Tongue (tissue), 2 donors: ENCODE data around the gene FOXL2NB. TPM values are rescaled to one million over a fixed set of nuclear protein-coding genes. Genes with fewer than 3 reads are reported as not detected.

Source experiments
- DNase-seq: peaks from one replicate; pipeline ENCODE4 v3.0.0-alpha.2; 2015
- total RNA-seq: library from RNA; depleted of rRNA; stranded (reverse); fragments of >200 nt; gene quantifications from one replicate; pipeline ENCODE4 v1.2.3, GENCODE V29; 2014

Gene FOXL2NB
- total RNA-seq, 1 donor from 2014 or later: not detected

DNA sequence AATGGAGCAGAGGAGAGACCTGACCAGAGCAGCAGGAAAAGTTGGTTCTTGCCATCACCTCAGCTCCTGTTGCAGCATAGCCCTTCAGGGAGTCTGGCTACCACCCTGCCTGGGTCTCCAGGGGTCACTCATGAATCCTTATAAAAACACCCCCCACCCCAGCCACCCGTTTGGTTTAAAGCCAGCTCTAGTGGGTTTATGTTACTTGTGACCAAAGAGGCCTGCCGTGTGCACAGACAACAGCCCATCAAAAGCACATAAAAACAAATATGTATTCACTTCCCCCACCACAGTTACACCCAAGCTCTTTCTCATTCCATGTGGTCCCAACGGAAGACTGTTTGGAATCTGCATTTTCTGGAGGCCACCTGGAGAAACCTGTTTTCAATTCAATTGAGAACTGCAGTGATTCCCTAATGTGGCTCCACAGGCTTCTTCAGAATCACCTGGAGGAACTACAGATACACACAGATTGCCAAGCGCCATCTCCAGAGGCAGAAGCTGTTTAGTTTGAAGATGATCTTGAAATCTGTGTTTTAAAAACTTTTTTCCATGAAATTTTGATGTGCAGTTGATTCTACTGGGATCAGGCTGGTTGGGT is 13.8 kb upstream of the FOXL2NB start:
- DNase-seq: no peak

GRCh38 chr3:138933981-138934691 is 12.9 kb upstream of the FOXL2NB start:
- no peak for DNase-seq

- DNase-seq: no peak
Measured at GRCh38 chr3:138935505-138935862, 11.5 kb upstream of the FOXL2NB start.

DNA sequence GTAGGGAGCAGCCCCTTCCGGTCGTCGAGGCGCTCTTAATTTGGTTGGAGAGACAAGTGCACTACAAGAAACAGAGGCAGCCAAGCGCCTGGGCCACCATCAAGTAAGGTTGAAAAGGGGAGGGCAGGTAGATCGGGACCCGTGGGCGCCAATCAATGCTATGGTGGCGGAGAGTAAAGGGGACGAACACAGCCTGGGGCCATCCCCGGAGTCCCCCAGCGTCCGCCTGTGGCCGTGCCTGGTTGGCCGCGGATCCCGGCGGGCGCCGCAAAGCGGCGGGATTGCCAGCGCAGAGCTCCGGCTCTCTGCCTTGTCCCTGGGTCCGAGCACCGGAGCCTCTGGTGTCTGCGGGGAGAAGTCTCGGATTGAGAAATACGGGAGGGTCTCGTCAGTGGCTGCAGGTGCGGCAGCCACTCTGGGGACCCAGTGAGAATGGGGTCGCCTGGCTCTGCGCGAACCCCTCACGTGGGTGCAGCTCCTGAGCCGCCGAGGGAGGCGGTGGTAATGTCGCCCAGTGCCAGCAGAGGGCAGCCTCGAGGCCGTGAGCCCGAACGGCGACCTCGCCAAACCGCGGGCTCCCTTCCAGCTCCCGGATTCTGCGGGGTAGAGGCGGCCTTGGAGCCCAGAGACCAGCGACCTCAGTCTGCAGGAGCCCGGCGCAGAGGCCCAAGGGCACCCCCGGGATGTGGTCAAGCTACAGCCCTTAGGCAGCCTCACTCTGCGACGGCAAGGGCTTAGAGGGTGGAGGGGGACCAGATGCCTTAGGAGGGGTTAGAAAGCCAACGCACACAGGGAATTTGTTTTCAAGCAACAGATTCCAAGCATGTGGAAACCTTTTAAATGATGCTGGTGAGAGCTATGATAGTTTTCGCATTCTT is 10.9 kb upstream of the FOXL2NB start:
- peak; percentile 75 for DNase-seq

DNA sequence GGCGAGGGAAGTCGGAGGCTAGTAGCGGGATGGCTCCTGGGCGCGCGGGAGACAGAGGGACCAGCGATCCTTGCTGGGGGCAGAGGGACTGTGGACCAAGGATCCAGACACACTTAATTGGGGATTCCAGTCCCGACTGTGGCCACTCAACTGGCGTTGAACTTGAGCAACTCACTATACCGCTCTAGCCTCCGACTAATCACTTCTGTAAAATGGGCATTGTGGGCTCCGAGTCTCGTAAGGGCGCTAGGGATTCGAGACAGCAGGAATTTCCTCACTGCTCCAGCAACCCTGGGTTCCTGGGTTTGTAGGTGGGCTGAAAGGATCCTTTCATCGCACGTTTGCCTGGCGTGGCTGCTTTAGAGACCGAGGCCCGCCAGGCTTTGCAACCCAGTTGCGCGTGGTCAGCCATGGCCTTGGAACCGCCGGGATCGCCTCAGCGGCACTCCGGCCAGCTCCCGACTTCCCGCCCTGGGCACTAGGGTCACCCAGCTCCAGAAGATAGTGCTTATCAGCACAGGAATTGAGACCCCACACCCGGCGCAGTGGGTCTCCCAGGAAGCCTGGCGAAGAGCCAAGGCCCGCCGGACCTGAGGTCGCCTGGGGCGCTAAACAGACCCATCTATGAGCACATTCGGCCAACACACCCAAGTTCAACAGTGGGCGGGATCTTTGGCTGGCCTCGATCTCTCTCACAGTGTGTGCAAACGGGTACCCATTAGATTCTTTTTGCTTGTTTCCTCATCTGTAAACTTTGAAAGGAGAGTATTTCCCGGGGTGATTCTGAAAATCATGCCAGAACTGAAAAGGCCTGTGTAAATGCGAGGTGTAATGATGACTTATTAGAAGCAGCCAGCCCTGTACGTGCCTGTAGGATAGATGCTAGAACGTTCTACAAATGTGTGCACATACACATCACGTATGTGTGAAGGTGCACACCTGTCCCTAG is 10.0 kb upstream of the FOXL2NB start:
- no peak for DNase-seq

- no peak for DNase-seq
Measured at GRCh38 chr3:138937690-138938055, 9.3 kb upstream of the FOXL2NB start.

- DNase-seq: no peak
Measured at GRCh38 chr3:138938056-138938876, 8.8 kb upstream of the FOXL2NB start.

GRCh38 chr3:138938877-138939560 is 8.0 kb upstream of the FOXL2NB start:
- no peak for DNase-seq

- DNase-seq: no peak
Measured at GRCh38 chr3:138939561-138940241, 7.3 kb upstream of the FOXL2NB start.

DNA sequence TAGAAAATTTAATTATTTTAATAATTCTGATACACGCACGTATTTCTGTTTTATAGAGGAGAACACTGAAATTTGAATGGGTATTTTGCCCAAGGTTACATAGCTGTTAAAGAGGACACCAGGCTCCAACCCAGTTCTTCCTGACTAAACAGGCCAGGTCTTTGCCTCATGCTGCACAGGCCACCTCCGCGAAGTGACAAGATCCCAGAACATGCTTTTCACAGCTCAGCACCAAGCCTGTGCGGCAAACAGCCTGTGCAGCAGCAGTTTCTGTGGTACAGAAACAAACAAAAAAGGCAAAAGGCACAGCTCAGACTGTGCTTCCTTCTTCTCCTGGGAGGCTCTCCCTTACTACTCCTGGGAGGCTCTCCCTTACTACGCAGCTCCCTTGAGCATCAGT is 6.6 kb upstream of the FOXL2NB start:
- no peak for DNase-seq

GRCh38 chr3:138941259-138941885 is 5.6 kb upstream of the FOXL2NB start:
- DNase-seq: no peak

DNA sequence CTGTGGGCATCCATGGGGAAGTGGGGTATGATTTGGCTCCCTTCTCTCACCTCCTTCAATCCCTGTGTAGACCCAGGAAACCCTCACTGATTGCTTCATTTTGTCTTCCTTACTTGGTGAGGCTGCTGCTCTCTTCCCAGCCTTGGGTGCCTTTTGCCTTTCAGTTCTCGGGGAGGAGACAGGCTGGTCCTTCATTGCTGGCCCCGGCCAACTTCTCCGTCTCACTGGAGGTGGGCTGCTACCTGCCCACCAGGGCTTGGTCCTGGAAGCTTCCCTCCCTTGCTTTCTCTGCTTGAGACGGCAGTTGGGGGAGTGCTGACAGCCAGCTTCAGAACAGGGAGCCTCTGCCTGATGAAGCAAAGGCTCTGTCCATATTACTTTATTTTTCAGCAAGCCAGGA is 4.7 kb upstream of the FOXL2NB start:
- DNase-seq: no peak

GRCh38 chr3:138942861-138943623 is 4.0 kb upstream of the FOXL2NB start:
- peak; percentile 12 for DNase-seq

DNA sequence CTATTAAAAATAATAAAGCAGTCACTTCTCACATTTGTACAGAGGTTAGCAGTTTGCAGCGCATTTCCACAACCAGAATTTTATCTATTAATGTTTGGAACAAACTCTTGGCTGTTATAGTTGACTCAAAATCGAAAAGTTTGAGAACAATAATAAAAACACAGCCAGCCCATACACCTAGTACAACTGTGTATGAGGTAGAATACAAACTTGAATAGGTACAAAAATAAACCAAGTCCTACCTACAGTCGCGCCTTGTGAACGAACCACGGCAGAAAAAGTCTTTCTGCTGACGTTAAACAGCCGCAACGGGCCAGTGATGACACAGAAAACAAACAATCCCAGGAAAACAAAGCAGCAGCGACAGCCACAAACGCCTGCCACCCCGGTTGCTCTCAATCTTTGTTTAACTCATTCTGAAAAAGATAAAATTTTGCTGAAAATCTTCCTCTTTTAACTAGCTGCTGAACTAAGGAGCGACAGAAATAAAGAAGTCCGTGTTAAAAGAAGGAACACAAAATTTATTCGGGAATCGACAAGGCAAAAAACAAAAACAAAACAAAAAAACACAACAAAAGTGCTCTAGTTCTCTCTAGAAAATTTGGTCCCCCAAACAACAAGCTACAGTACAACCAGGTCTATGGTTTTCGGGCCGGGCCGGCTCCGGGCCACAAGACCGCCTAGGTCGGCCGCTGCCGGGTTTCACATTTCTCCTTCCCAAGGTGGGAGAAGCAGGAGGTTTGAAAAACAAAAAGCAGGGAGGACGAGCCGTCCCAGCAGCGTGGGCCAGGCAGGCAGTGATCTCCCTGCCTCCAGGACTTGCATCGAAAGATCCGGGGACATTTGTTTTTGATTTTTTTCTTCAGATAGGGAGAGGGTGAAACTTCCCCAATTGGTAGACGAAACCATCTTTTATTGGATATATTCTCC is 3.0 kb upstream of the FOXL2NB start:
- peak; percentile 33 for DNase-seq

DNA sequence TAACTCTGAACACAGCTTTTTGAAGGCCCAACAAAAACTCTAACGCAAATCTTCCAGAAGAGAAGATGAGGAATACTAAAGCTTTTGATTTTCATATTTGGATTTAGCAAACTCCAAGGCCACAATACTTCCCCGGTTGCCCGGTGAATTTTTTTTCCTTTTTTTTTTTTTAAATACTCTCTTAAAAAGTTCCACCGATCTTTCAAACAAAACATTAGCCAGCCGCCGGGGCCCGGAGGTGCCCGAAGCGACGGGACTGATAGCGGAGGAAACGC is 2.4 kb upstream of the FOXL2NB start:
- DNase-seq: no peak

- peak; percentile 48 for DNase-seq
Measured at GRCh38 chr3:138944929-138945708, 1.9 kb upstream of the FOXL2NB start.
